ENCODE data around the gene ZHX3.

The ZHX3 gene

DNA sequence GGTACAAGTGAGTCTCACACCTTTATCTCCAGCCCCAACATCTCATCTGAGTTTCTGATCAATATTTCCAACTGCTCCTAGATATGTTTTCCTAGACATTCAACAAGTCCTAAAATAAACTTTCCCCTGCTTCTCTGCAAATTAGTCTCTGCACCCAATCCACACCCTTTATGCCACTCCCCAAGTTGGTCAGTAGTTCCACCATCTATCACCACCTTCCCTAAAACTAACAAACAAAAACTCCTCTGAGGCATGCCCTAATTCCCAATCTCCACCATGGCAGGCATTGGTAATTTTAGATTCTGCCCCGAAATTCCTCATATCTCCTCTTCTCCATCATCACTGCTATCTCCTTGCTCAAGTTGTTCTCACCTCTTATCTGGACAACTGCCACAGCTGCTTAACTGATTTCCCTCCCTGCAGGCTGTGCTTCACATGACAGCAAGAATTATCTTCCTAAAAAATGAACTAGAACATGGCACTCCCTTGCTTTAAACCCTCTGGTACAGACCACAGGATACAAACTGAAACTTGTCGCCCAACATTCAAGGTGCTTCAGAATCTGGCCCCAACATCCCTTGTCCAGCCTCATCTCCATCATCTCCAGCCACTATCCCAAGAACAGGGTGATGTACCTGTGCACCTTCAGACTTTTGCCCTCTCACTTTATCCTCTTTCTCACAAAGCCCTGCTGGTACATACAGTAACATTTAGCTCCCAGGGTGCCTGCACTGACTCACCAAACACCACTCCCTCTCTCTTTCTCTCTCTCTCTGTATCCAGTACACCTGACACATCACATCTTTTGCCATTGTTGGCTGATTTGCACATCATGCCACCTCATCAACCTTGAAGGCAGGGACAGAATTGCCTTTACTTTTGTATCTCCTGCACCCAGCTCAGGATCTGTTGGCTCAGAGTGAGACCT lies 55.5 kb downstream of the ZHX3 start:
- TF ChIP-seq, protein P1, sequence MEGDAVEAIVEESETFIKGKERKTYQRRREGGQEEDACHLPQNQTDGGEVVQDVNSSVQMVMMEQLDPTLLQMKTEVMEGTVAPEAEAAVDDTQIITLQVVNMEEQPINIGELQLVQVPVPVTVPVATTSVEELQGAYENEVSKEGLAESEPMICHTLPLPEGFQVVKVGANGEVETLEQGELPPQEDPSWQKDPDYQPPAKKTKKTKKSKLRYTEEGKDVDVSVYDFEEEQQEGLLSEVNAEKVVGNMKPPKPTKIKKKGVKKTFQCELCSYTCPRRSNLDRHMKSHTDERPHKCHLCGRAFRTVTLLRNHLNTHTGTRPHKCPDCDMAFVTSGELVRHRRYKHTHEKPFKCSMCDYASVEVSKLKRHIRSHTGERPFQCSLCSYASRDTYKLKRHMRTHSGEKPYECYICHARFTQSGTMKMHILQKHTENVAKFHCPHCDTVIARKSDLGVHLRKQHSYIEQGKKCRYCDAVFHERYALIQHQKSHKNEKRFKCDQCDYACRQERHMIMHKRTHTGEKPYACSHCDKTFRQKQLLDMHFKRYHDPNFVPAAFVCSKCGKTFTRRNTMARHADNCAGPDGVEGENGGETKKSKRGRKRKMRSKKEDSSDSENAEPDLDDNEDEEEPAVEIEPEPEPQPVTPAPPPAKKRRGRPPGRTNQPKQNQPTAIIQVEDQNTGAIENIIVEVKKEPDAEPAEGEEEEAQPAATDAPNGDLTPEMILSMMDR (IDR thresholded peaks at IDR 0.05; ENCODE audit: low read depth, low read length): no peak
- no peak for DNase-seq (ENCODE audit: extremely low read depth, low read depth)

DNA sequence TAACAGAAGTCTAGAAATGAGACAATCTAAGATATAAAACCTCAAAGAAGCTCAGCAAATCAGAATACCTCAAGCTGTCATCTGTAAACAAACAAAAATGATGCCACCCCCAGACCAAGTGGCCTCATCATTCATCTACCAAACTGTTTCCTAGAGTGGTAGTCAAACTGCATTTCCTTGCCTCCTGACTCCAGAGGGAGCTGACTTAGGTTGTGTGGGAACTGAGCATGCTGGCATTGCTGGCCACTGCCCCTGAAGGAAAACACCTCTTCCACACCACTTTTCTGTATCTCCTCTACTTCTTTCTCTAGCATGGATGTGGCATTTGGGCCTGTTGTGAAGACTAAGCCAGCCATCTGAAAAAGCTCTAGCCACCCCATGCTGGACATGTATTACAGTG lies 56.3 kb downstream of the ZHX3 start:
- DNase-seq (ENCODE audit: extremely low read depth, low read depth): no peak
- TF ChIP-seq, protein P1 (IDR thresholded peaks at IDR 0.05; ENCODE audit: low read depth, low read length): no peak

DNA sequence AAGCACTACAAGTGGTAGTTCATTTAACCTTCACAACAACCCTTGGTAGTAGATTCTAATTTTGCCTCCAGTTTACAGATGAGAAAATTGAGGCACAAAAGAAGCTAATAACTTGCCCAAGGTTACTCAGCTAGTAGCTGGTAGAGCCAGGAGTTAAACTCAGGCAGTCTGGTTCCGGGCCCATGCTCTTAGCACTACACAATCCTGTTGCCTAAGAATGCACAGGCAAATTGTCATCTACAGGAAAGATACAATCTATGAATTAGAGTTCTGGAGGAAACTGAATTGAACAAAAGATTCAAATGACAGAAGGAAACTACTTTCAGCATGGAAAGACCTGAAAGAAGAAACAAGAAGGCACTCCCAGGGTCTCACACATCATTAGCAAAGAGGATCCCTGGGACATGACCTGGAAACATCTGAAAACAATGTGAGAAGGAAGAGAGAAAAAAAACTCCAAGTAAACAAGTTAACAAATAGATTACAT lies 56.8 kb downstream of the ZHX3 start:
- TF ChIP-seq, protein P1 (IDR thresholded peaks at IDR 0.05; ENCODE audit: low read depth, low read length): no peak
- no peak for DNase-seq (ENCODE audit: extremely low read depth, low read depth)

DNA sequence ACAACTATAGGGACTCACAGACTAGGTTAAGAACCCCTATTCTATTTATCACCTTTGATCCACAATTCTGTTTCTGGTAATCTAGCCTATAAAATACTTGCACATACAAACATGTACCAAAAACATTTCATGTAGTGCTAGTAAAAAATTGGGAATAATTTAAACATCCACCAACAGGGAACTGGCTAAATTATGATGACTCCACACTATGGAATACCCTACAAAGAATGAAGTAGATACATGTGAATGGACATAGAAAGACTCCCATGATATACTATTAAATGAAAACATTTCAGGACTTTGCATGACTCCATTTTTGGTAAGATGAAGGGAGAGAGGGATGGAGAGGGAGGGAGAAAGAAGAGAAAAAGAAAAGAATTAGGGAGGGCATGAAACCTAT lies 58.2 kb downstream of the ZHX3 start:
- no peak for DNase-seq (ENCODE audit: extremely low read depth, low read depth)
- TF ChIP-seq, protein P1 (IDR thresholded peaks at IDR 0.05; ENCODE audit: low read depth, low read length): no peak

DNA sequence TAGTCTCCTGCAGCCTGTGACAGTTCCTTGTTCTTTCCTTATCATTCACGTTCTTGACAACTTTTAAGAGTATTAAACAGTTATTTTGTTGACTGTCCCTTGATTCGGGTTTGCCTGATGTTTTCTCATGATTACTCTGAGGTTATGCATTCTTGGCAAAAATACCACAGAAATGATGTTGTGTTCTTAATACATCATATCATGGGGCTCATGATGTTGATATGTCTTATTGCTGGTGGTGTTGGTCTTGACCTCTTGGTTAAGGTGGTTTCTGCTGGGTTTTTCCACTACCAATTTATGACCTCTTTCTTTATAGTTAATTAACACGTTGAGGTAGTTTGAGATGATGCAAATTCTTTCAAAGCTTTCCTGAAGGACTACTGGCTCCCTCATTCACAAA lies 59.1 kb downstream of the ZHX3 start:
- no peak for DNase-seq (ENCODE audit: extremely low read depth, low read depth)
- TF ChIP-seq, protein P1 (IDR thresholded peaks at IDR 0.05; ENCODE audit: low read depth, low read length): no peak

DNA sequence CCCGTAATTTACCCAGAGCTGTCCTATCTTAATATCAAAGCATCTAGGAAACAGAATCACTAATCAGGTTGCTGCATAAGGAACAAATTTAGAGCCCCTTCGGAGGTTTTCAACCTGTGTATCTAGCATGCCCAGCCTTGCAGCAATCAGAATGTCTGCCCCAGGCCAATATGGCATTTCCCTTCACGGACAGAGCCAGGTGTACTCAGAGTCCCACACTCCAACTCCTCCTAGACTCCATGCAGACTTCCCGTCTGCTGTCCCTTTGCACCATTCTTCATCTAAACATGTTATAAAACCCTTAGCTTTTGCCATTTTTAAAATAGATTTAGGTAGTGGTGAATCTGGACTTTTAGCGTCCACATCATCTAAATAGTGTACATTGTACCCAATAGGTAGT lies 61.0 kb downstream of the ZHX3 start:
- no peak for DNase-seq (ENCODE audit: extremely low read depth, low read depth)
- TF ChIP-seq, protein P1 (IDR thresholded peaks at IDR 0.05; ENCODE audit: low read depth, low read length): no peak

DNA sequence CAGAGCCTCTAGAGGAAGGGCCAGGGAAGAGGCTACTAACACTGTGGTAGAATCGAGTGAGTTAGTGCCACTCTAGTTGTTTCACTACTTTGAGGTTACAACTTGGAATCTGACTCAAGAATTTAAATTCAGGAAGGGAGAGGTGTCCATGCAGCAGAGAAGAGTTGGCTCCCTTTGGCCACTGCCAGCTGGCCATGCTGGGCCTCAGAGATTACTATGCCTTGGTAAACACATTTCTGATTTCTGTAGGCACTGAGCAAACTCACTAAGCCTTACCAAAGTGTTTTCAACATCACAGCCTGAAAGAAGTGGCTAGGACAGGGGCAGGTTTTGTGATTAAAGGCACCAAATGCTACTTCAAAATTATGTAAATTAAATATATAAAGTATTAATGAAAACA lies 61.9 kb downstream of the ZHX3 start:
- no peak for DNase-seq (ENCODE audit: extremely low read depth, low read depth)
- TF ChIP-seq, protein P1 (IDR thresholded peaks at IDR 0.05; ENCODE audit: low read depth, low read length): no peak

All from AG09319 (cell line).